HG03565 (cell line): ENCODE results near the gene ZNF280A.
"Not testable (repeated sequence)": the region's sequence is repeated elsewhere in the genome, so short reads cannot be mapped to it uniquely, and the experiment has no call there.

Experiments used
- ATAC-seq: cut with Tn5 transposase; IDR thresholded peaks from one replicate; pipeline ENCODE4 v1.9.1; 2021; ENCODE audit warnings: mild to moderate bottlenecking, moderate library complexity; ENCODE audit not compliant: unreplicated experiment

Gene ZNF280A

GRCh38 chr22:22545084-22545483, 25.0 kb upstream of the ZNF280A start:
- no peak for ATAC-seq

GRCh38 chr22:22538226-22538989, 18.3 kb upstream of the ZNF280A start:
- no peak for ATAC-seq

GRCh38 chr22:22536916-22537315, 16.8 kb upstream of the ZNF280A start:
- no peak for ATAC-seq

- ATAC-seq: no peak
Observed at GRCh38 chr22:22536515-22536914, 16.4 kb upstream of the ZNF280A start.

- no peak for ATAC-seq
Observed at GRCh38 chr22:22535662-22536061, 15.6 kb upstream of the ZNF280A start.

GRCh38 chr22:22534604-22535415, 14.7 kb upstream of the ZNF280A start:
- no peak for ATAC-seq

- ATAC-seq: no peak
Observed at GRCh38 chr22:22533863-22534262, 13.8 kb upstream of the ZNF280A start.

- no peak for ATAC-seq
Observed at GRCh38 chr22:22533417-22533816, 13.3 kb upstream of the ZNF280A start.

GRCh38 chr22:22532547-22533071, 12.5 kb upstream of the ZNF280A start:
- ATAC-seq: not testable (repeated sequence)

- ATAC-seq: no peak
Observed at GRCh38 chr22:22531770-22532546, 11.9 kb upstream of the ZNF280A start.

GRCh38 chr22:22528780-22529179, 8.7 kb upstream of the ZNF280A start:
- no peak for ATAC-seq

- ATAC-seq: no peak
Observed at GRCh38 chr22:22527312-22527711, 7.2 kb upstream of the ZNF280A start.

GRCh38 chr22:22526125-22526912, 6.2 kb upstream of the ZNF280A start:
- ATAC-seq: no peak

- no peak for ATAC-seq
Observed at GRCh38 chr22:22523494-22523893, 3.4 kb upstream of the ZNF280A start.

GRCh38 chr22:22521631-22522030, 1.6 kb upstream of the ZNF280A start:
- ATAC-seq: no peak

- no peak for ATAC-seq
Observed at GRCh38 chr22:22520667-22521602, 865 bp upstream of the ZNF280A start.

- ATAC-seq: no peak
Observed at GRCh38 chr22:22519591-22519990, 479 bp downstream of the ZNF280A start.

GRCh38 chr22:22516992-22517391, 3.1 kb downstream of the ZNF280A start:
- no peak for ATAC-seq

- ATAC-seq: no peak
Observed at GRCh38 chr22:22515890-22516289, 4.2 kb downstream of the ZNF280A start.
